ENCODE results near the gene DSCAML1.

The DSCAML1 gene

DNA sequence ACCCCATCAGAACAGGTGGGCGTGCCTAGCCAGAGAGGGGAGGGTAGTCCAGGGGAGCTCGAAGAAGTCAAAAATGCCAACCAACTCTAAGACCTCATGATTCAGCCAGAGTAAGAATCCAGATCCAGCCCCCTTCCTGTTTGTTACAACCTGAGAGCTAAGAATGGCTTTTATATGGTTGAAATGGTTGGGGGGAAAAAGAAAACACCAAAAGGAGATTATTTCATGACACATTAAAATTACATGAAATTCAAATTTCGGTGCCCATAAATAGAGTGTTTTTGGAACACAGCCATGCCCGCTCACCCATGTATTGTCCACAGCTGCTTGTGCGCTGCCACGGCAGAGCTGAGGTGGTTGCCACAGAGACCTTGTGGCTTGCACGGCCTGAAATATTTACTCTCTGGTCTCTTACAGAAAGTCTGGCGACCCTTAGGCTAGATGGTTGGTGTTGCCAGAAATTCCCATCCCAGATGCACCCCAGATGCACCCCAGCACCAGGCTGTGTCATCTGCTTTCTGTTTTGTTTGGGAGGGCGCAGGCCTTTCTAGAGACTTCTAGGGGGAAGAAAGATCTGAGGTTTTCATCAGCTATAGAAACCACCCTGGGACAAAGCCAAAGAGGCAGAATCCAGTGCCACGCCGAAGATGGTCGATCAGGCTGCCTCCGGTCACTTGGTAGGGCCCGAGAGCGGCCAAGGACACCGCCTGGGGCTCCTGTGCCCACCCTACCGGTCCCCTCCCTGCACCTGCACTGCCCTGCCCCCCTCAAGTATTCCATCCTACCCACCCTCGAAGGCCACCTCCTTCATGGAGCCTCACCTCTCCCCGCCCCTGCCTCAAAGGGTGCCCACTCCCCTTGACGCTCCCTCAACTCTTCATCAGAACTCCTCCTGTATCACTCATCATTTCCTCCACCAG is 80.2 kb downstream of the DSCAML1 start:
- Mint-ChIP-seq H3K4me1 (ENCODE audit: low read depth) (no peaks in the 10 kb centered on the region), H3K36me3 (ENCODE audit: low read depth) (no peaks in the 10 kb centered on the region), H3K27me3 (ENCODE audit: low read depth) (peaks cover 2% of the 10 kb centered on the region), H3K27ac (no peak overlapping the region), H3K4me3 (no peak overlapping the region), H3K9me3 (no peaks in the 10 kb centered on the region)
- no peak for DNase-seq (ENCODE audit: low spot score)

DNA sequence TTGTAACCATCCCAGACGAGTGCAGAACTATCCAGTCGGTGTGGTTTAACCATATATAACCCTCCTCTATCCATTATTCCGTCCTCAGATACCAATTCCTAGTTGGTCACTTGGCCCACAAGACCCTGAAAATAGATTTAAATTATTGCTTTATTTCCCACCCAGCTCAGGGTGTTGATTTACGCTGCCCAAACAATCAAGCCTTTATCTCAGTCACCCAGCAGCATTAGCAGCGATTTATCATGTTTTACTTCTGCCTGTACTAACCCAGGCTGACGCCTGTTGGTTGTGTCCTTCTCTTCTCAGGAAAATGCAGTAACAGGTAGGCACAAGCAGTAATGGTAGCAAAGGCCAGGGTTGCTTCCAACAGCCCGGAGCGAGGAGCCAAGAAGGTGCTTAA is 81.2 kb downstream of the DSCAML1 start:
- Mint-ChIP-seq H3K36me3 (ENCODE audit: low read depth) (no peaks in the 10 kb centered on the region), H3K4me3 (no peak overlapping the region), H3K9me3 (no peaks in the 10 kb centered on the region), H3K27ac (no peak overlapping the region), H3K4me1 (ENCODE audit: low read depth) (no peaks in the 10 kb centered on the region), H3K27me3 (ENCODE audit: low read depth) (peaks cover 2% of the 10 kb centered on the region)
- DNase-seq (ENCODE audit: low spot score) = no peak

DNA sequence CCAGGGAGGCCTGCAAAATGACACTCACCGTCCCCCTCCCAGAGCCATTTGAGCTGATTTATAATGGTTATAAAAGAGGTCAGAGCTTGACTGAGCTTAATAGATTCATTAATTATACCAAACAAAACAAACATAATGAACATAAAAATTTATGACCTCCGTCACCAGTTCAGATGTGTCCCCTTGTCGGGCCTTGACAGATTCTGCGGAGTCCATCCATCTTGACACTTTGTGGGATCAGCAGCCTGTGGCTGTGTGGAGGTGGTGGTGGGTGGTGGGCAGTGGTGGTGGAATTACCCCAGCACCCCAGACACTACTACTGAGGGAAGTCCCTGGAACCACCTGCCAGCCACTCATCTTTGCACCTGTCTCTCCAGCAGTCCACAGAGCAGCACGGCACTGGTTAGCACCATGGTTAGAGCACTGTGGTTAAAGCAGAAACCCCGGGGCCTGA is 83.5 kb downstream of the DSCAML1 start:
- DNase-seq (ENCODE audit: low spot score) = no peak
- H3K27ac Mint-ChIP-seq = no peak overlapping the region
- H3K27me3 Mint-ChIP-seq (ENCODE audit: low read depth) = peaks cover 2% of the 10 kb centered on the region
- no peaks in the 10 kb centered on the region for H3K4me1 Mint-ChIP-seq (ENCODE audit: low read depth)
- no peaks in the 10 kb centered on the region for H3K36me3 Mint-ChIP-seq (ENCODE audit: low read depth)
- H3K9me3 Mint-ChIP-seq = no peaks in the 10 kb centered on the region
- no peak overlapping the region for H3K4me3 Mint-ChIP-seq

DNA sequence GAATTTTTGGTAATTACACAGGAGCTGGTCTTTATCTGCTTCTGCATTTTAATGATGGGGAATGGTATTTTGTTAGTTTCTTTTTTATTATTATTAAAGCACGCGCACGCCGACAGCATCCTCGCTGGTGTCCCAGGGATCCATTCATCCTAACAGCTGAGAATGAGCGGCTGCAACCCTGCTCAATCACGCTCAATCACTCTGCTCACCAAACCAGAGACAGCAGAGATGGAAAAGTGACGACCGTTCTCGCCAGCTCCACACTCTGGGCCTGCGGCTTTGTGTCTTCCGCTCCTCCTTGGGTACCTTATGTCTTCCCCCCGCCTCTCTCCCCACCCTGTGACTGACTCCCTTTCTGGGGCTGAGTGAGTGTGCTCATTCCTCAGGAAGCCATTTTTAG is 84.5 kb downstream of the DSCAML1 start:
- DNase-seq (ENCODE audit: low spot score) = no peak
- Mint-ChIP-seq H3K9me3 (no peaks in the 10 kb centered on the region), H3K4me3 (no peak overlapping the region), H3K4me1 (ENCODE audit: low read depth) (no peaks in the 10 kb centered on the region), H3K36me3 (ENCODE audit: low read depth) (no peaks in the 10 kb centered on the region), H3K27ac (no peak overlapping the region), H3K27me3 (ENCODE audit: low read depth) (peaks cover 2% of the 10 kb centered on the region)

DNA sequence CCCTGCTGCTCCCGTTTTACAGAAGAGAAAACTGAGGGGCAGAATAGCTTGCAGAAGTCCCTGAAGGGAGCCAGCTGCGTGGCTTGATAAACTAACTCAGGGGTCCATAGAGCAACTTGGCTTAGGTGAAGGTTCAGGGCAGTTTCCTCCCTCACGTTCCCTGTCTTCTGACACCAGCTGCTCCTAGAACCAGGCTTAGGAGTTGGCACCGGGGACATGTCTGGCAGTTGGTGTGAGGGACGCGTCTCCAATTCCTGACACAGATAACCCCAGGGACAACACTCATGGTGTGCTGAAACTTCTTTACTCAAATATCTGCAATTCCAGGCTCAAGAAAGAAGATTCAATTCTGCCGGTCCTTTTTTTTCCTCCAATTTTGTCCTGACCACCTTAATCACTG is 85.7 kb downstream of the DSCAML1 start:
- H3K27ac Mint-ChIP-seq = no peak overlapping the region
- no peak for DNase-seq (ENCODE audit: low spot score)
- no peaks in the 10 kb centered on the region for H3K36me3 Mint-ChIP-seq (ENCODE audit: low read depth)
- H3K4me1 Mint-ChIP-seq (ENCODE audit: low read depth) = no peaks in the 10 kb centered on the region
- H3K27me3 Mint-ChIP-seq (ENCODE audit: low read depth) = peaks cover 2% of the 10 kb centered on the region
- no peak overlapping the region for H3K4me3 Mint-ChIP-seq
- no peaks in the 10 kb centered on the region for H3K9me3 Mint-ChIP-seq

DNA sequence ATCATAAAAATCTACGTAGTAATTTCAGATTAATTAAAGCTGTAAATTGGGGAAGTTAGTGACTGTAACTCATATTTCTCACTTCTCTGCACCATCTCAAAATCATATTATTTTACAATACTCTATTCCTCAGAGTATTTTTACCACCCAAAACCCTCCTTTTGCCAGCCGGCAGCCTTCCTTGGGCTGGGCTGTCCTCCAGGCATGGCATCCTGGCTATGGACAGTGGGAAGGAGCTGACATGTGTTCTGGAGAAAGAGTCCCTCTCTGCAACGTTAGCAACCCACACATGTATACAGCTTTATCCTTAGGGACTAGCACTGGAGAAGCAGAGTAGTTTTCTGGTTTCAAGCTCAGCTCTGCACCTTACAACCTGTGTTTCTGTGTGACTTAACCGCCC is 86.8 kb downstream of the DSCAML1 start:
- Mint-ChIP-seq H3K36me3 (ENCODE audit: low read depth) (no peaks in the 10 kb centered on the region), H3K4me3 (no peak overlapping the region), H3K27me3 (ENCODE audit: low read depth) (peaks cover 2% of the 10 kb centered on the region), H3K9me3 (no peaks in the 10 kb centered on the region), H3K27ac (no peak overlapping the region), H3K4me1 (ENCODE audit: low read depth) (no peaks in the 10 kb centered on the region)
- no peak for DNase-seq (ENCODE audit: low spot score)

DNA sequence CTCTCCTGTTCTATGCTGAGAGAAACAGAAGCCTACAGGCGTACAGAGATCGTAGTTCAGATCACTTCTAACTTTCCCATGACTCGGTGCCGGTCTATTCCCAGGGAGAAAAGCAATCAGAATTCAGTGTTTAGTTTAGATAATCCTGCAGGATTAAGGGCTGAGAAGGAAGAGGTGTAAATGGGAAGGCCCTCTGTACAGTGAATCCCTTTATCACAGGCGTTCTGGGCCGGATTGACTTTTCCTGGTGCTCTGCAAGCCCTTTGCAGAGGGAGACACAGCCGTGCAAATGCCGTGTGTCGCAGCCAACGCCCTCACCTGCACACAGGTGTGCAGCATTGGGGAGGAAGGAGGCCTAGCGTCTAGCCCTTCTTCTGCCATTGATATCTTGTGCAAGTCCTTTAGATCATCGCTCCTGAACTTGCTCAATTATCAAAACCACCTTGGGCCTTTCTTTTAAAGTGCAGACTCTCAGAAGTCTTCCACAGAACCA is 90.6 kb downstream of the DSCAML1 start:
- peaks cover 5% of the 10 kb centered on the region for H3K4me1 Mint-ChIP-seq (ENCODE audit: low read depth)
- no peak for DNase-seq (ENCODE audit: low spot score)
- H3K27me3 Mint-ChIP-seq (ENCODE audit: low read depth) = no peaks in the 10 kb centered on the region
- H3K4me3 Mint-ChIP-seq = no peak overlapping the region
- H3K27ac Mint-ChIP-seq = no peak overlapping the region
- H3K36me3 Mint-ChIP-seq (ENCODE audit: low read depth) = no peaks in the 10 kb centered on the region
- H3K9me3 Mint-ChIP-seq = no peaks in the 10 kb centered on the region

DNA sequence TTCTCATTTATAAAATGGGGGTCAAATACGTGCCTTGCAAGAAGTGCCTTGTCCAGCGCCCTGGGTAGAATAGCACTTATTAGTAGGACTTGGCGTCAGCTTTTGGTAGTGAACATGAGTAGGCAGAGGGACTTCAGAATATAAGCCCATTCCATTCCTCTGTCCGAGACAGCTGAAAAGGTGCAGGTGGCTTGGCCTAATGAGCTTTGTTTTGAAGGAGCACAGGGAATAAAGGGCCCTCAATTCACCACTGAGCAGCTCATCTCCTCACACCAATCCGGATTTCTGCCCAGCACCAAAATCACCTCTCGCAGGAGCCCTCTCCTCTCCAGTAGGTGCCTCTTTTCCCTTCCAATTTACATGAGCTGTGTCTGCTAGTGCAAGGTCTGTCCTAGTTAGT is 91.2 kb downstream of the DSCAML1 start:
- Mint-ChIP-seq H3K4me3 (no peak overlapping the region), H3K4me1 (ENCODE audit: low read depth) (peaks cover 5% of the 10 kb centered on the region), H3K27ac (no peak overlapping the region), H3K27me3 (ENCODE audit: low read depth) (no peaks in the 10 kb centered on the region), H3K9me3 (no peaks in the 10 kb centered on the region), H3K36me3 (ENCODE audit: low read depth) (no peaks in the 10 kb centered on the region)
- DNase-seq (ENCODE audit: low spot score) = no peak

DNA sequence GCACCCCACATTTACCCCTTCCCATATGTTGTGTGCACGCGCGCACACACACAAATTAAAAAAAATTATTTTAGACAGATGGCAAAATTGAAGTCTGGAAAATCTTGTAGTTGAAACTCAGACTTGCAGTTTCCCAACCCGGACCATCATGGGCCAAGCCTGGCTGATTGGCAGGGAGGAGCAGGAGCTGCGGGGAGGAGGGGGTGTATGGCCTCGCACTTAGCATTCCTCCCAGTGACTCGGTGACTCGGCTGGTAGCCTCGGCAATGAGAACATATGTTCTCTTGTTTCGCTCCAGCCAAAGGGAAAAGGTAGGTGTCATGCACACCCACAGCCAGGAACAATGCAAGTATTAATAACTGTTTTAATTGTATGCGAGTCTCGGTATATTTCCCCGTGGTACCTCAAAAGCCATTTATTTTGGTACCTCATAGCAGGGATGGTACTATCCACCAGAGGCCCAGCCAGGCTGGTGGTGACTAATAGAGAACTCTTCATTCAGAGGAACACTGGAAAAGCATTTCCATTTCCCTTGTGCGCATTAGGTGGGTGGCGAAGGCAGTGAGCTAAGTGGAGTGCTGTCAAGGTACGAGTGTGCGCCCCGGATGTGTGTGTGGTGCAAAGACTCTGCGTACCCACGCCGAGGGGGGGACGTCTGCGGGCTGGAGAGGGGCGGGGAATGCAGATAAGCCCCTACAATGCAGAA is 92.5 kb downstream of the DSCAML1 start:
- Mint-ChIP-seq H3K4me3 (no peak overlapping the region), H3K9me3 (no peaks in the 10 kb centered on the region), H3K36me3 (ENCODE audit: low read depth) (no peaks in the 10 kb centered on the region), H3K4me1 (ENCODE audit: low read depth) (peaks cover 5% of the 10 kb centered on the region), H3K27me3 (ENCODE audit: low read depth) (no peaks in the 10 kb centered on the region), H3K27ac (no peak overlapping the region)
- DNase-seq (ENCODE audit: low spot score) = no peak

DNA sequence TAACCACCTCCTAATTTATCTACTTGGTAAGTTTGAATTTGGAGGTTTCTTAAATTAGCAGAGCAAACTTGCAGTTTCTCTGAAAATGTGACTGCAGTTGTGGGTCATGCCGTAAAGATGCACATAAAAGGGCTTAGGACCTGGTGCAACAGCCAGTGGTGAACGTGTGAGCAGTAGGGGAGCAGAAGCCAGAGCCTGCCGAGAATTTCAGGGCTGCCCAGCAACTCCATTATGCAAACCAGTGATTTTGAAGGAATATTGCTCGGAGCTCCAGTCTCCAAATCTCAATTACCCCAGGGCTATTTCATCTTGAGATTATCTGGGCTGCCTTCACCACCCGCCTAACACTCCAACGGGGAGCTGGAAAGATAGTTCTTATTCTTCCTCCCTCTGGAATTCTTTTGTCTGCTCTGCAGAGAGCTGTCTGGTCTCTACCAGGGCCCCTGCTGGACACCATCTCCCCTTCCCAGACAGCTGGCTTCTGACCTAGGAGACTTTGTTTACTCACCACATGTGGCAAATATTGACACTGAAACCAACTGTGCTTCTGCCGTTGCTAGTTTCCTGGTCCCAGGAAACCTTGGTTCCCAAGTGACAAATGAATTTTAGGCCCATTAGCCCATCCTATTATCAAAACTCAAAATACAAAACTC is 93.9 kb downstream of the DSCAML1 start:
- H3K4me1 Mint-ChIP-seq (ENCODE audit: low read depth) = peaks cover 5% of the 10 kb centered on the region
- no peak for DNase-seq (ENCODE audit: low spot score)
- H3K27me3 Mint-ChIP-seq (ENCODE audit: low read depth) = no peaks in the 10 kb centered on the region
- no peak overlapping the region for H3K4me3 Mint-ChIP-seq
- no peak overlapping the region for H3K27ac Mint-ChIP-seq
- no peaks in the 10 kb centered on the region for H3K36me3 Mint-ChIP-seq (ENCODE audit: low read depth)
- H3K9me3 Mint-ChIP-seq = no peaks in the 10 kb centered on the region

DNA sequence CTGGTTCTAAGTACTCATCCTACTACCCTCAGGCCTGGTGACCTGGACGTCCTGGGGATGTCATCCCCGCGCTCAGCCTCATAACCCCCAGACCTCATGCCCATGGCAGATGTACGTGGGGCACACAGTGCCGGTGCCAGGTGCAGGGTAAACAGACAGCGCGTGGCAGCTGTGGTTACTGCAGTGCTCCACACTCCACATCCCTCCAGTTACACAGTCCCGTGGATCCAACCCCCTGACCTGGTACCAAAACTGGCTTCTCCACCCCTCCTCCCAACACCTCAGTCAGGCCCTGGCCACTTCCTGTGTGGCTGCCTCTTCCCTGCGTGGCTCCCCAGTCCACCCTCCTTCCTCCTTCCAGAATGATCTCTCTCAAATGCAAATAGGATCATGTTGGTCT is 95.2 kb downstream of the DSCAML1 start:
- no peak overlapping the region for H3K4me3 Mint-ChIP-seq
- no peaks in the 10 kb centered on the region for H3K36me3 Mint-ChIP-seq (ENCODE audit: low read depth)
- no peaks in the 10 kb centered on the region for H3K9me3 Mint-ChIP-seq
- DNase-seq (ENCODE audit: low spot score) = no peak
- H3K4me1 Mint-ChIP-seq (ENCODE audit: low read depth) = peaks cover 5% of the 10 kb centered on the region
- no peak overlapping the region for H3K27ac Mint-ChIP-seq
- H3K27me3 Mint-ChIP-seq (ENCODE audit: low read depth) = no peaks in the 10 kb centered on the region

DNA sequence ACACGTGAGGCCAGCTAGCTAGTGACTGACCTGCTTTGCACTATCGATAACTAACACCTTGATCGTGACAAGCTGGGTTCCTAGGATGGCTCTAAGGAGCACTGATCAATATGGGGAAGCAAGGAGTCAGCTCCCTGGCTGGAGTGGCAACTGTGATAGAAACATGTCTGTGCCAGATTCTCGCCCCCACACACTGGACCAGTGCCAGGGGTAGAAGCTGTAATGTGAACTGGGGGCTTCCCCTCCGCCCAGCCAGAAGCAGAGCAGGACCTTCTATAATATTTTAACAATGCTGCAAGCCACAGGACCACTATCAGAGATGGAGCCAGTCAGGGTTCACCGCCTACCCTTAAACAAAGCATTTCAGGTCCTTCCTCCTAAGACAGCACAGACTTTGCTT is 96.5 kb downstream of the DSCAML1 start:
- Mint-ChIP-seq H3K36me3 (ENCODE audit: low read depth) (no peaks in the 10 kb centered on the region), H3K4me1 (ENCODE audit: low read depth) (peaks cover 5% of the 10 kb centered on the region), H3K9me3 (no peaks in the 10 kb centered on the region), H3K27me3 (ENCODE audit: low read depth) (no peaks in the 10 kb centered on the region), H3K4me3 (no peak overlapping the region), H3K27ac (no peak overlapping the region)
- no peak for DNase-seq (ENCODE audit: low spot score)

DNA sequence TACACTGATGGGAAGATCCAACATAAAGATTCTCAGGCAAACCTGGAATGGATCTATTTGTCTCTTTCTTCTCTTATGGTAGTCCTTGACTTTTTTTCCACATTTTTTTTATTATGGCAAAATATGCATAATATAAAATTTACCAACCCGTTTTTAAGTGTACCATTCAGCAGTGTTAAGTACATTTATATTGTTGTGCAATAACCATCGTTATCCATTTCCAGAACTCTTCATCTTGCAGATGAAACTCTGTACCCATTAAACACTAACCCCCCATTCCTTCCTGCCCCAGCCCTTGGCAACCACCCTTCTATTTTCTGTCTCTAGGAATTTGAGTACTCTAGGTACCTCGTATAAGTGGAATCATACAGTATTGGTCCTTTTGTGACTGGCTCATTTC is 99.7 kb downstream of the DSCAML1 start:
- no peaks in the 10 kb centered on the region for H3K9me3 Mint-ChIP-seq
- H3K27ac Mint-ChIP-seq = no peak overlapping the region
- peaks cover 5% of the 10 kb centered on the region for H3K4me1 Mint-ChIP-seq (ENCODE audit: low read depth)
- no peaks in the 10 kb centered on the region for H3K27me3 Mint-ChIP-seq (ENCODE audit: low read depth)
- H3K4me3 Mint-ChIP-seq = no peak overlapping the region
- no peaks in the 10 kb centered on the region for H3K36me3 Mint-ChIP-seq (ENCODE audit: low read depth)
- DNase-seq (ENCODE audit: low spot score) = no peak

DNA sequence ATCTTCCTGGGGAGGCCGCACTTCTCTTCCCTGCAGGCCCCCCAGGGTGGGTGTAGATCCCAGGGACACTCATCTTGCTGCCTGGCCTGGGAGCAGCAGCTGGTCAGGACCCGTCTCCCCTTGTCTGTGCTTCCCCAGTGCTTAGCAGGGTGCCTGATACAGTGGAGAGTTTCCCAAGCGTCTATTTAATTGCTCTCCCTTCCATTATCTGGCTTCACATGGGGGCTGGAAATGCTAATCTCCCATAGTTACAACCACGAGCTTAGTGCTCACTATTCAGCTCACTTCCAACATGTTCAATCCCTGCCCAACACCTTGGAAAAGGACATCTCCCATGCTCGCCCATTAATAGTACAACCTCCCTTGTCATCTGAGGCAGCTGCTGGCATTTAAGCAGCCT is 100.5 kb downstream of the DSCAML1 start:
- DNase-seq (ENCODE audit: low spot score) = no peak
- Mint-ChIP-seq H3K4me1 (ENCODE audit: low read depth) (no peaks in the 10 kb centered on the region), H3K27me3 (ENCODE audit: low read depth) (no peaks in the 10 kb centered on the region), H3K27ac (no peak overlapping the region), H3K9me3 (no peaks in the 10 kb centered on the region), H3K4me3 (no peak overlapping the region), H3K36me3 (ENCODE audit: low read depth) (no peaks in the 10 kb centered on the region)
